Dedifferentiated amniotic fluid mesenchymal stem cell (primary cell): Measurements from ENCODE around the gene SFT2D2.

ENCODE experiments used
- DNase-seq: peaks from one replicate; pipeline ENCODE4 v3.0.0-alpha.2; 2016; ENCODE audit errors: extremely low spot score

Gene SFT2D2

GRCh38 chr1:168265596-168265995, 39.8 kb downstream of the SFT2D2 start:
- no peak for DNase-seq

- no peak for DNase-seq
Measured at GRCh38 chr1:168266644-168267186, 40.9 kb downstream of the SFT2D2 start.

GRCh38 chr1:168271636-168272035, 45.8 kb downstream of the SFT2D2 start:
- no peak for DNase-seq

GRCh38 chr1:168273575-168273974, 47.8 kb downstream of the SFT2D2 start:
- DNase-seq: no peak

GRCh38 chr1:168279253-168279652, 53.4 kb downstream of the SFT2D2 start:
- no peak for DNase-seq

DNA sequence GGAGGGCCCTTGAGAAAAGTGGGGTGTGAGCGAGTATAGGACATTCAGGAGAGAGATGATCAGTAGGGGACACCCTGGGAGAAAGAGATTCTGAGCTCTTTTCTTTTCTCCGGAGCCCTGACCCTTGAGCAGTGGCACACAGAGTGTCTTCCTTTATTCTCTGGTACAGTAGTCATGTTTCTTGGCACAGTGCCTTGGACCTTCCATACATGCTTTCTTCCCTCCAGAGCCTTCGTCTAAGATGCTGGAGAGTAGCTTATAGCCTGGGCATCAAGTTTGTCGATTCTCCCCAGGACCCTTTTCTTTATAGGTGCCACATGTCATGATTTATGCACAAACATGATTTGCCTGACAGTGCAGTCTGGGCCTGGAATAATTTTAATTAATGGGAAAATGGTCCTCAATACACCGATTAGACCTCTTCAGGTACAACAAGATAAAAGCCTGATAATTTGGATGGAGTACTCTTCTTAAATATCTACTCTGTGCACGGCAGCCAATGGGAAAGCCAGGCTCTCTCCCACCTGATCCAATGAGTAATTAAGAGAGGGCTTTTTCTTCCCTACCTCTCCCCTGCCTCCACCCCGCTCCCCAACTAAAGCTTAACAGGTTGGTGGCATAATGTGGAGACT, 54.6 kb downstream of the SFT2D2 start, which contains the start of gene TBX19:
Gene TBX19, plus strand, starts transcription at position 582 of the 632 bp plus-strand sequence. CDS start 214 bp downstream, outside the sequence.
- DNase-seq: no peak

- no peak for DNase-seq
Measured at GRCh38 chr1:168281603-168282325, 56.0 kb downstream of the SFT2D2 start.

DNA sequence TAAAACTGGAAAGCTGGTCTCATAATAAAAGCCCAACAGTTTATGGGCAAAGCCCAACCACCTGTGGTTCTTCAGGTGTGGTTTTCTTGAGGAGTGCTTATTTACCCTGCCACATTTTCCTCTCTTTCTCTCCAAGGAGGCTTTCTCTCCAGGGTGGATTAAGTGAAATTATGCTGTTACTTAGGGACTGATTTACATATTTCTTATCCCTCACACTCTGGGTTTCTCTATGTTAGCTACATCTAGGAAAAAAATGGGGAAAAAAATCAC, 59.7 kb downstream of the SFT2D2 start:
- DNase-seq: no peak

- no peak for DNase-seq
Measured at GRCh38 chr1:168285971-168286927, 60.4 kb downstream of the SFT2D2 start.

DNA sequence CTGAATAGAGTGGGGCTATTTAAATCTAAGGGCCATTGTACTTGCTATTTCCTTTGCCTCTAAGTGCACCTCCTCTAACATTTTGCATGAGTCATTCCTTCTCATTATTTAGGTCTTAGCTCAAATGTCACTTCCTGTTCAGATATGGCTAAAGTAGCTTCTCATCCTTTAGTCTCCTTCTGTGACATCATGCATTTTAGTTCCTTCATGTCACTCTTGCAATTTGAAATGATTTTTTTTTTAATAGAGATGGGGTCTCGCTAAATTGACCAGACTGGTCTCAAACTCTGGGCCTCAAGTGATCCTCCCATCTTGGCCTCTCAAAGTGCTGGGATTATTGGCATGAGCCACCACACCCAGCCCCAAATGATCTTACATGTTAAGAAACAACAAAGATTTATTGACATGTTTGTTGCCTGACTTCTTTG, 61.4 kb downstream of the SFT2D2 start:
- no peak for DNase-seq

- DNase-seq: peak; percentile 39
Measured at GRCh38 chr1:168288311-168289052, 62.7 kb downstream of the SFT2D2 start.

DNA sequence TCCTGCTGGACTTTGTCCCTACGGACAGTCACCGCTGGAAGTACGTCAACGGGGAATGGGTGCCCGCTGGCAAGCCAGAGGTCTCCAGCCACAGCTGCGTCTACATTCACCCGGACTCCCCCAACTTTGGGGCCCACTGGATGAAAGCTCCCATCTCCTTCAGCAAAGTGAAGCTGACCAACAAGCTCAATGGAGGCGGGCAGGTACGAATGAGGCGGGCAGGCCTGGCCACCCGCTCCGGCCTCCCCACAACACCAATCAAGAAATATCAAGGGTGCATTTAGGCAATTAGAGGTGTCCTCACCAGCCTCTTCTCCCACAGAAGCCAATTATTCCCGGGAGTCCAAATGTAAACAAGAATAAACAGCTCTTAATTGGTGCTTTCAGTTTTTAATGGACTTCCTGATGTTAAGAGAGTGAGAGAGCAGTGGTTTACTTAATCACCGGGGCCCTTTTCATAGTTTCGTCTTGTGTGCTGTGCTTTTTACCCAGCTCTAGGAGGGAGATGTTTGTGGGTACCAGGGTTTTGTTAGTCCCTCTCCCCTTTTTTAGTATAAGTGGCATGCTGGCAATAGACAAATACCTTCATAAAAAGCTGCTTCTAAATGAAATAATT, 65.5 kb downstream of the SFT2D2 start:
- no peak for DNase-seq

GRCh38 chr1:168293356-168293755, 67.6 kb downstream of the SFT2D2 start:
- DNase-seq: no peak

DNA sequence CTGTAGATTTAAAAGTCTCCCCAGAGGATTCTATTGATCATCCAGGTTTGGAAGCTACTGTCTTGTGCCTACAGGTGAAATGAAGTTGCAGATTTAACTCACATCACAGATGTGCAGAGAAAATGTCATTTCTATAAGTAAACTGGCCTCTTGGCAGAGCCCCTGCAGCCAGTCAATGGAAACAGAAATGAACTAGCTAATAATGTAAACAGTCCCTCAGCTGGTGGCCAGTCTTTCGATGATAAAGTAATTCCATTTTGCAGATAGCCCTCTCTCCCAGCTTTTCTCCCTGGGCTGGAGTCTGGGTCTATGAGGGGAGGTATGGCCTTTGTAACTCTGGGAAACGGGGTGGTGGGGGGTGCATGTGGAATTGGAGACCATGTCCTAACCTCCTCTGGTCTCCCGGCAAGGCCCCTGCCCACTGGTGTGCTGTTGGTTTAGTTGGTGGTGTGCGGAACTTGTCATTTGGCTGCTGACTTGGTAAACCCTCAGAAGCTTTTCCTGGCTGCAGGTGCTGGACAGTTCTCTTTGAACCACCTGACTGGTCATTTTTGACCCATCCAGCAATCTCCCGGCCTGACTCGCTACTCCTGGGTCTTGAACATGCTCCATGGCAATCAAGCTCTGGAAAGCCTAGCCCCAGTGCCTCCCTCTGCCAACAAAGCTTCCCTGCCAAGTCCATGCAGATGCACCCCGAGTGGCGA, 69.8 kb downstream of the SFT2D2 start:
- DNase-seq: no peak

- no peak for DNase-seq
Measured at GRCh38 chr1:168297019-168297730, 71.4 kb downstream of the SFT2D2 start.

GRCh38 chr1:168298446-168298845, 72.6 kb downstream of the SFT2D2 start:
- DNase-seq: no peak

DNA sequence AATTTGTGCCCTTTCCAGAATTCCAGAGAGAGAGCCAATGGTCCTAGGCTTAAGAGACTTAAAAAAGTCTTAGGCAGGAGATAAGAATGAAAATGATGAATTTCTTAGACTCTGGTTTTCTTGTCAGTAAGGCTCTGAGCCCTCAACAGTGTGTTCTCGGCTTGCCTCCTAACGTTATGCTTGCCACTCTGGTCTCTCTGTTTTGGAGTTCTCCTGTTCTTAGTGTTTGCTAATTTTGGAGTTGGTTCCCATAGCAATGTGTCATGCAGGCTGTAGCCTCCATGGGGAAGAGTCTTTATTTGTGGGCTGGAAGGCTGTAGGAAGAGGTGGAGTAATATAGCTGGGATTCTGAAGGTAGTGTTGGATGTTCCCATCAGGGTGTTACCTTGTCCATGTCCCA, 74.8 kb downstream of the SFT2D2 start:
- DNase-seq: no peak

DNA sequence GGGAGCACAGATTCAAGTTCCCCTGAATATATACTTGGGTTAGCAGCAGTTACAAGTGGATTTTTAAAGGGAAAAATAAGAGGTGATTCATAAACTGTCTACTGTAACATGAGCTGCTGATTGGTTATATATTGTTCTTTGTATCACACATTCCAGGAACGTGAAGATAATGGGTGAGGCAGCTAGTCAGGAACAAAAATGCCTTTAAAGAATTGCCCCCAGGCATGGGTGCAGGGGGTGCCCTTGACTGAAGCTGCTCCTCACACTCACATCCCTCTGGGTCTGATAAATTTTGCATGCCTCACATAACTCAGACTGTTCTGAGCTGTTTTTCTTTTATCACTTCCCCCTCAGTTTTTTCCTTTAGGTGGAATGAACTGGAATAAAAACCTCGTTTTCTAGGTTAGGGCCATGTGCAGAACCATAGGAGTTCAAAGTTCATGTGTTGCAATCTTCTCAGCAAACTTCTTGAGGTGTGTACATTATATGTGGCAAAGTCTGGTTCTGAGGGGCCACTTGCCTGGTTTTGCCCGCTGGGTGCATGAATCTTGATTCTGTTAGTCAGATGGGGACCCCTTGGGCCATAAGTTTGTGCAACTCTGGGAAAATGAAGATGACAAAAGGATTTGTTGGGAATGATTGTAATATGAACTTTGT, 76.0 kb downstream of the SFT2D2 start:
- peak; percentile 71 for DNase-seq
